Stomach (tissue), 9 donors: ENCODE results near the gene SETDB1. TPM values are rescaled to one million over a fixed set of nuclear protein-coding genes. Genes with fewer than 3 reads are reported as not detected.

ENCODE experiments used
- DNase-seq, 2 donors: peaks; one replicate each; pipeline versions ENCODE4 v3.0.0 to v3.0.0-alpha.2; 2013 to 2019
- H3K27ac ChIP-seq, 5 donors: fragments of 200-600 bp in 4 of 5; sonication (generic) in 4 of 5; one replicate each; pipeline ENCODE4 v1.5.1; 2013 to 2019; ENCODE audit warnings: mild to moderate bottlenecking in 1 of 5, moderate library complexity in 1 of 5
- H3K27me3 ChIP-seq, 3 donors: fragments of 200-600 bp; sonication (generic); one replicate each; pipeline ENCODE4 v1.5.1; 2017 to 2019; ENCODE audit warnings: mixed run types in 1 of 3
- H3K36me3 ChIP-seq, 4 donors: fragments of 200-600 bp; sonication (generic); 1 replicate in 3 of 4; 2 replicates in 1 of 4; pipeline ENCODE4 v1.5.1; 2016 to 2019
- H3K4me1 ChIP-seq, 4 donors: fragments of 200-600 bp; sonication (generic); one replicate each; pipeline ENCODE4 v1.5.1; 2016 to 2019
- H3K4me3 ChIP-seq, 4 donors: fragments of 200-600 bp; sonication (generic) in 3 of 4; one replicate each; pipeline ENCODE4 v1.5.1; 2016 to 2019; ENCODE audit warnings: mild to moderate bottlenecking in 1 of 4
- H3K9me3 ChIP-seq, 4 donors: fragments of 200-600 bp; sonication (generic); one replicate each; pipeline ENCODE4 v1.5.1; 2016 to 2019
- EP300 ChIP-seq: sonication (generic); formaldehyde crosslinking; IDR thresholded peaks from one replicate; pipeline ENCODE4 v1.6.1; 2017; ENCODE audit warnings: antibody characterized with exemption
- POLR2A ChIP-seq, 4 donors: fragments of 450-650 bp; IDR thresholded peaks; one replicate each; pipeline ENCODE4 v1.6.1; 2016; ENCODE audit warnings: antibody characterized with exemption in 4 of 4, control low read depth in 2 of 4, mild to moderate bottlenecking in 1 of 4, moderate library complexity in 1 of 4
- POLR2AphosphoS5 ChIP-seq, 3 donors: sonication (generic); formaldehyde crosslinking; IDR thresholded peaks; one replicate each; pipeline ENCODE4 v1.6.1; 2016; ENCODE audit warnings: antibody characterized with exemption in 3 of 3
- WGBS, 5 donors: extraction: QIAGEN DNeasy Blood & Tissue Kit in 3 of 5; methylation state at CpG; one replicate each; pipeline versions ENCODE4 v1.1.5 to v1.1.7; 2013 to 2018; 5-methylcytosine and 5-hydroxymethylcytosine counted together
- intact Hi-C: fragments of 100-400 bp; cut with DNase I; formaldehyde crosslinking; loops from one replicate; pipeline ENCODE4 v1.15.1; 2023; ENCODE audit warnings: low total_unique reads
- polyA plus RNA-seq, 3 donors: library from polyadenylated mRNA; stranded (reverse); fragments of 200-250 nt; gene quantifications; one replicate each; pipeline ENCODE4 v1.2.3, GENCODE V29; 2013
- total RNA-seq, 5 donors: library from RNA; depleted of rRNA; stranded (reverse); fragments of >200 nt; gene quantifications; one replicate each; pipeline versions ENCODE4 v1.1.0 to v1.2.3, GENCODE V29; 2014 to 2016
- TF ChIP-seq, protein P1 (sequence below), 7 experiments: fragments of 450-650 bp in 4 of 7; fragments of 200-600 bp in 3 of 7; sonication (generic) in 3 of 7; IDR thresholded peaks; one replicate each; pipeline ENCODE4 v1.5.1; 2016 to 2019; ENCODE audit warnings: antibody characterized with exemption in 7 of 7, control low read depth in 2 of 7, mild to moderate bottlenecking in 1 of 7
- donor health status: healthy with polysubstance abuse.
- donor health status: Bipolar disorder and iron deficiency.
- donor health status: healthy.

The SETDB1 gene
- total and polyA plus RNA-seq, 8 donors: 13.8 to 77.3 (median 29.2) TPM

DNA sequence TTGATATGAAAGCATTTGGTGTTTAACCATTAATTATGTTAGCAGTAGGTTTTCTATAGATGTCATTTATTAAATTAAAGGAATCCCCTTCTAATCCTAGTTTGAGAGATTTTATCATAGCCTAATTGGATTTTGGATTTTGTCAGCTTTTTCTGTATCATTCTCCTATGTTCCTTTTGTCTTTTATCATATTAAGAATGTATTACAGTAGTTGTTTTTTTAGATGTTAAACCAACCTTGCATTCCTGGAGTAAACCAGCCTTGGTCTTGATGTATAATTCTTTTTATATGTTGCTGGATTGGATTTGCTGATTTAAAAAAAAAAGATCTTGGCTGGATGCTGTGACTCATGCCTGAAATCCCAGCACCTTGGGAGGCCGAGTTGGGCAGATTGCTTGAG is 5.6 kb downstream of the SETDB1 start:
- intact Hi-C loops: no loop called here
- peak in 1 of 2 donors; percentile 28 for DNase-seq
- Histone ChIP-seq H3K36me3 (peaks cover 46 to 94% (median 89%) of the 10 kb centered on the region in 4 donors), H3K4me3 (no peak overlapping the region), H3K9me3 (peaks cover 0 to 10% (median 3%) of the 10 kb centered on the region in 4 donors), H3K27me3 (no peaks in the 10 kb centered on the region), H3K4me1 (peaks cover 7 to 21% (median 13%) of the 10 kb centered on the region in 4 donors), H3K27ac (no peak overlapping the region)
- WGBS, 5 donors: 94 to 100% (median 100%) methylated on average over 1 of the region's 1 CpG
- no peak for TF ChIP-seq EP300
- TF ChIP-seq, protein P1, sequence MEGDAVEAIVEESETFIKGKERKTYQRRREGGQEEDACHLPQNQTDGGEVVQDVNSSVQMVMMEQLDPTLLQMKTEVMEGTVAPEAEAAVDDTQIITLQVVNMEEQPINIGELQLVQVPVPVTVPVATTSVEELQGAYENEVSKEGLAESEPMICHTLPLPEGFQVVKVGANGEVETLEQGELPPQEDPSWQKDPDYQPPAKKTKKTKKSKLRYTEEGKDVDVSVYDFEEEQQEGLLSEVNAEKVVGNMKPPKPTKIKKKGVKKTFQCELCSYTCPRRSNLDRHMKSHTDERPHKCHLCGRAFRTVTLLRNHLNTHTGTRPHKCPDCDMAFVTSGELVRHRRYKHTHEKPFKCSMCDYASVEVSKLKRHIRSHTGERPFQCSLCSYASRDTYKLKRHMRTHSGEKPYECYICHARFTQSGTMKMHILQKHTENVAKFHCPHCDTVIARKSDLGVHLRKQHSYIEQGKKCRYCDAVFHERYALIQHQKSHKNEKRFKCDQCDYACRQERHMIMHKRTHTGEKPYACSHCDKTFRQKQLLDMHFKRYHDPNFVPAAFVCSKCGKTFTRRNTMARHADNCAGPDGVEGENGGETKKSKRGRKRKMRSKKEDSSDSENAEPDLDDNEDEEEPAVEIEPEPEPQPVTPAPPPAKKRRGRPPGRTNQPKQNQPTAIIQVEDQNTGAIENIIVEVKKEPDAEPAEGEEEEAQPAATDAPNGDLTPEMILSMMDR (IDR thresholded peaks at IDR 0.05): no peak
- TF ChIP-seq POLR2A (IDR thresholded peaks at IDR 0.05): no peak
- TF ChIP-seq POLR2AphosphoS5 (IDR thresholded peaks at IDR 0.05): no peak

DNA sequence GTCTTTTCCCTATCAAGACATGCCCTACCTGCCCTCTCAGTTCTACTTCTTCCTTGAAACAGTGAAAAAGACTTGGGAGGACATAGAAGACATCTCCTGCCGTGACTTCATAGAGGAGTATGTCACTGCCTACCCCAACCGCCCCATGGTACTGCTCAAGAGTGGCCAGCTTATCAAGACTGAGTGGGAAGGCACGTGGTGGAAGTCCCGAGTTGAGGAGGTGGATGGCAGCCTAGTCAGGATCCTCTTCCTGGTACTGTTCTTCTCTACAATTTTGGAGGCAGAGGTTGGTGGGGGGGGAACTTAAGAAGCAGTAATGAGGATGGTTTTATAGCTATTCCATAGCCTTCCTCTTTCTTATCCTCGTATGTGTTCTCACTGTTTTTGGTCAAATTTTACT is 18.7 kb downstream of the SETDB1 start:
- Histone ChIP-seq H3K27me3 (no peaks in the 10 kb centered on the region), H3K9me3 (no peaks in the 10 kb centered on the region), H3K4me1 (no peaks in the 10 kb centered on the region), H3K4me3 (no peak overlapping the region), H3K36me3 (peaks cover 94 to 100% (median 100%) of the 10 kb centered on the region in 4 donors), H3K27ac (no peak overlapping the region)
- no peak for DNase-seq
- 76 to 88% (median 82%) methylated on average over 5 of the region's 5 CpGs for WGBS, 5 donors
- TF ChIP-seq, protein P1 (IDR thresholded peaks at IDR 0.05): no peak
- TF ChIP-seq POLR2A (IDR thresholded peaks at IDR 0.05) (no peak), POLR2AphosphoS5 (IDR thresholded peaks at IDR 0.05) (no peak), EP300 (no peak)
- intact Hi-C loops: no loop called here

DNA sequence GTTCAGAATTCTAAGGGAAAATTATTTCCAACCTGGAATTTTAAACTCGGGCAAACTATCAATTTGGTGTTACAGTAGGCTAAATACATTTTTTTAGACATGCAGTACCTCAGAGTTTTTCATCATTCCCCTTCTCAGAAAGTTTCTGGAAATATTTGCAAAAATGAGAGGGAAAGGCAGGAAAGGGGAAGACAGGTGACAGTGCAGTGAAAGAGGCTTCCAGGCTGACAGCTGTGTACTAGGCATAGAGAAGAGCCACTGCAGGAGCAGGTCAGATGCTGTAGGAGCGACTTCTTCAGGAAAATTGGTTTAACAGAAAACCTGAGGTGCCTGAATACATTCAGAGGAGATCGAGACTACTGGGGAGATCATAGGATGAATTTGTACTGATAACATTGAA is 28.5 kb downstream of the SETDB1 start:
- H3K36me3 ChIP-seq: peaks cover 53 to 100% (median 99%) of the 10 kb centered on the region in 4 donors
- intact Hi-C loops: no loop called here
- no peak overlapping the region for H3K4me3 ChIP-seq
- DNase-seq: no peak
- H3K27ac ChIP-seq: peak overlapping the region in 1 of 5 donors; percentile 13
- no peaks in the 10 kb centered on the region for H3K4me1 ChIP-seq
- no peaks in the 10 kb centered on the region for H3K9me3 ChIP-seq
- TF ChIP-seq POLR2A (IDR thresholded peaks at IDR 0.05) (no peak), POLR2AphosphoS5 (IDR thresholded peaks at IDR 0.05) (no peak), EP300 (no peak)
- TF ChIP-seq, protein P1 (IDR thresholded peaks at IDR 0.05): no peak
- 80 to 92% (median 86%) methylated on average over 3 of the region's 3 CpGs for WGBS, 5 donors
- H3K27me3 ChIP-seq: no peaks in the 10 kb centered on the region

DNA sequence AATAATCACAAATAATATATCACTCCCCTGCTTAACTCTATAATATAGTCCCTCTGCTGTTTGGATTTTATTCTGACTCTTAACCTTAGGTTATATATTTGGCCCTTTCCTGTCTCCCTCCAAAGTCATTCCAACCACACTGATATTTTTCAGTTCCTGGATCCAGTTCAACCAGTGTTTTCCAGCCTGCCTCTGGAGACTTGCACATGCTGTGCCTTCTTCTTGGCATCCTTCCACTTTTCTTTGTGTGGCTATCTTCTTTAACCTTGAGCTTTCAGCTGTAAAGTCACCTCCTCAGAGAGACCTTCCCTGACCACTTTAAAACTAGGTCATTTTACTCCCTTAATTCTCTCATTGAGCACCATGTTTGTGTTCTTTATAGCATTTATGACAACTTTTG is 29.1 kb downstream of the SETDB1 start:
- peak overlapping the region in 1 of 5 donors; percentile 29 for H3K27ac ChIP-seq
- no peaks in the 10 kb centered on the region for H3K9me3 ChIP-seq
- H3K4me3 ChIP-seq: no peak overlapping the region
- H3K36me3 ChIP-seq: peaks cover 53 to 100% (median 99%) of the 10 kb centered on the region in 4 donors
- no peak for DNase-seq
- intact Hi-C loops: no loop called here
- no peak for TF ChIP-seq POLR2A (IDR thresholded peaks at IDR 0.05)
- TF ChIP-seq, protein P1 (IDR thresholded peaks at IDR 0.05): no peak
- no peak for TF ChIP-seq POLR2AphosphoS5 (IDR thresholded peaks at IDR 0.05)
- no peak for TF ChIP-seq EP300
- no peaks in the 10 kb centered on the region for H3K4me1 ChIP-seq
- no peaks in the 10 kb centered on the region for H3K27me3 ChIP-seq
